ENCODE data around the gene TTC17.
"Not testable (repeated sequence)": the region's sequence is repeated elsewhere in the genome, so short reads cannot be mapped to it uniquely, and the experiment has no call there.

Gene TTC17

DNA sequence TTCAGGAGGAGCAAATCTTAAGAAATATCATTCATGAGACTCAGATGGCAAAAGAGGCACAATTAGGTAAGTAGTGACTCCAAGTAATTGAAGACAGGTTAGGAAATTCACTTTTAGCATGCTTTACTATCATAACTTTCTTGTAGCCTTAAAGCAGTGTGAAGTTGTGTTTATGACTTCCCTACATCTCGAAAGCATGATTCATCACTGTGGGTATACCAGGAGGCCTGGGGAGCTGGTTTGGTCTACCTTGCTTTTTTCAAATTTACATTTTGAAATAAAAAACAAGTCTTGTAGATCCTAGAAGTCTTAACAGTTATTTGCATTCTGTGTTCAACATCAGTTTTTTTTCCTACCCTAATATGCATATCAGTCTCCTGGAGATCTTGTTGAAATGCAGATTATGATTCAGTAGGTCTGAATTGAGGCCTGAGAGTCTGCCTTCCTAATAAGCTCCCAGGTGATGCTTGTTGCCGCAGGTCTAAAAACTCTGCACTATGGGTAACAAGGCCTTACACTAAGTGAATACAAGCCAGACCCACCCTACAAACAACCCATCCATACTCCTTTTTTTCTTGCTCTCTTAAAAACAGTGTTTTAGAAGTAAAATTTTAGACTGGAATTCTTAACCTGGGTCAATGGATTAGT, 41.4 kb downstream of the TTC17 start:
- Mint-ChIP-seq H3K36me3 (ENCODE audit: low read depth) (peaks cover 97% of the 10 kb centered on the region), H3K9me3 (no peaks in the 10 kb centered on the region), H3K27ac (no peak overlapping the region), H3K27me3 (no peaks in the 10 kb centered on the region), H3K4me1 (ENCODE audit: low read depth) (no peaks in the 10 kb centered on the region), H3K4me3 (no peak overlapping the region)
- intact Hi-C loops (cut with micrococcal nuclease): no loop called here

DNA sequence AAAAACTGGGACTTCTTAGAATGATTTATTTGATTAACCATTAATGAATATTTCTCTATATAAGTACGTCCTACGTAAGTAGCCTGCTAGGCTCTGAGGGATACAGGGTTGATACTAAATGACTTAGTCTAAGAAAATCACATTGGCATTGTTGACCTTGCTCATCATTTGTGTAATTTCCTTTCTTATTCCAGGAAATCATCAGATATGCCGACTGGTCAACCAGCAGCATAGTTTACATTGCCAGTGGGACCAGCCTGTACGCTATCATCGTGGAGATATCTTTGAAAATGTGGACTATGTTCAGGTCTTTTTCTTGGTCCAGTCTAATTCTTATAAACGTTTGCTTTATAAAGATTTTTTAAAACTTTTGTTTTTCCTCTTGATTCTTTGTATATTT, 42.5 kb downstream of the TTC17 start:
- Mint-ChIP-seq H3K27me3 (no peaks in the 10 kb centered on the region), H3K4me1 (ENCODE audit: low read depth) (no peaks in the 10 kb centered on the region), H3K27ac (no peak overlapping the region), H3K4me3 (no peak overlapping the region), H3K9me3 (no peaks in the 10 kb centered on the region), H3K36me3 (ENCODE audit: low read depth) (peaks cover 98% of the 10 kb centered on the region)
- intact Hi-C loops (cut with micrococcal nuclease): no loop called here

DNA sequence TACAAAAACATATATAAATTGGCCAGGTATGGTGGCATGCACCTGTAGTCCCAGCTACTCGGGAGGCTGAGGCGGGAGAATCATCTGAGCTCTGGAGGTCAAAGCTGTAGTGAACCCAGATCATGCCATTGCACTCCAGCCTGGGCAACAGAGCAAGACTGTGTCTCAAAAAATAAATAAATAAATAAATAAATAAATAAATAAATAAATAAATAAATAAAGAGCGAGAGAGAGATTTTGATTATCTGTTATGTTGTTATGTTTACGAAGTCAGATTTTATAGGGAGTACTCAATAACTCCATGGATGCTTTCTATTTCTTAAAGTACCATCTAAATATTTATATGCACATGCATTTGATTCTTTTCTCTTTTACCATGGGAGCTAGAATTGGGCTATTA, 43.1 kb downstream of the TTC17 start:
- H3K4me1 Mint-ChIP-seq (ENCODE audit: low read depth); H3K4me3 Mint-ChIP-seq; intact Hi-C loops (cut with micrococcal nuclease); H3K27ac Mint-ChIP-seq; H3K27me3 Mint-ChIP-seq; H3K9me3 Mint-ChIP-seq: not testable (repeated sequence)
- peaks cover 97% of the 10 kb centered on the region for H3K36me3 Mint-ChIP-seq (ENCODE audit: low read depth)

DNA sequence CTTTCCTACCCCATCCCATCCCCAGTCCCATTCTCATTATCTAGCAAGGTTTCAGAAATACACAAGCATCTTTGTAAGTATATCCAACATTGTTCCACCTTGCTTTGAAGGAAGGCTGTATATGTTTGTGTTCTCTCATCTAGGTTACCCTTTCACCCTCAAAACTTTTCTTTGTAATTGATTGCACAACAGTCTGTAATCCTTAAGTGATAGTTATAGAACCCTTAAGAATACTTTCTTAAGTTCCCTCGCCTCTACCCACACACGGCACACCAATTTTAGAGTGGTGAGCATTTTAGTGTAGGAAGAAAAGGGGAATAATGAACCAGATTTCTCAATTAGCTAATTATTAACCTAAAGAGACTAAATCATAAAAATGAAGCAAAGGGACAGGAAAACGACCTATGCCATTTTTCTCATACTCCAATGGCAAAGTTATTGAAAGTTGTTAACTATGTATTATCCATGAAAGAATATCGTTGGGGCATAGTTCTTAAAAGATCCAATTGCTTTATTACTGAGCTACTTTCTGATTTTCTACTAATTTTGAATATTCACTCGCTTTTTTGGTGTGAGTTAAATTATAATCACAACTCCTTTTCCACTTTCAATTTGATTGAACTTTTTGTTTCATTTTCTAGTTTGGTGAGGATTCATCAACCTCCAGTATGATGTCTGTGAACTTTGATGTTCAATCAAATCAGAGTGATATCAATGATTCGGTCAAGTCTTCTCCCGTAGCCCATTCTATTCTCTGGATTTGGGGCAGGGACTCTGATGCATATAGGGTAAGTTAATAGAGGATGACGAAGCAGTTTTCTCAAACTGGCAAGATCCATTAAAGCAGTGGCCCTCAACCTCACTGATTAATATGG, 44.9 kb downstream of the TTC17 start:
- Mint-ChIP-seq H3K4me3 (no peak overlapping the region), H3K27ac (no peak overlapping the region)

GRCh38 chr11:43404406-43404805, 45.7 kb downstream of the TTC17 start:
- intact Hi-C loops (cut with micrococcal nuclease): no loop called here
- Mint-ChIP-seq H3K4me1 (ENCODE audit: low read depth) (no peaks in the 10 kb centered on the region), H3K27me3 (no peaks in the 10 kb centered on the region), H3K9me3 (no peaks in the 10 kb centered on the region), H3K36me3 (ENCODE audit: low read depth) (peaks cover 94% of the 10 kb centered on the region), H3K27ac (no peak overlapping the region), H3K4me3 (no peak overlapping the region)

More for the DNA sequence above, 44.9 kb downstream of the TTC17 start:
- Mint-ChIP-seq H3K9me3 (no peaks in the 10 kb centered on the region), H3K36me3 (ENCODE audit: low read depth) (peaks cover 94% of the 10 kb centered on the region), H3K4me1 (ENCODE audit: low read depth) (no peaks in the 10 kb centered on the region), H3K27me3 (no peaks in the 10 kb centered on the region)
- intact Hi-C loops (cut with micrococcal nuclease): no loop called here

DNA sequence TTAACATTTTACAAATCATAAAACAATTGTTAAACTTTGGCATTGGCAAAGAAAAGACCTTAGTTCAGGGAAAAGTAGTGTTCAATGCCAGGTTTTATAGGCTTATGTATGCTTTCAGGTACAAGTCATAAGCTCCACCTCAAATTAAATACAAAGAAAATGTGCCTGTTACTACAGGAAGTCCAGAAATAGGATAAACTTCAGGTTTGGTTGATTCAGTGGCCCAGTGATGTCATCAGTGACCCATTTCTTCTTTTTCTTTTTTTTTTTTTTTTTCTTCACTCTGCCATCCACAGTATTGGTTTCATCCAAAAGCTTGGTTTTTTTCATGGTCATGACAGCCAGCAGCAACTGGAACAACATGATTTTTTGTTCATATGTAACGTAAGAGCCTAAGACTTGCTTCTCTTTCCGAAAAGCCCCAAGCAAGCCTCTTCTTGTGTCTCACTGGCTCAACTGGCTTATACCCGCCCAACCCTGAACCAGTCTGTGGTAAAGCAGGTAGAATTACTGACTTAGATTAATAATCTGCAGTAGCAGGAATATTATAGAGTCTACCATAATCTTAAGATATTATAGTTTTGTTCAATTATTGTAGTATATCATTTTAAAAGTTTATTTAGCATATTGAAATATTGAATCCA, 46.2 kb downstream of the TTC17 start:
- H3K27me3 Mint-ChIP-seq: no peaks in the 10 kb centered on the region
- no peaks in the 10 kb centered on the region for H3K4me1 Mint-ChIP-seq (ENCODE audit: low read depth)
- no peaks in the 10 kb centered on the region for H3K9me3 Mint-ChIP-seq
- intact Hi-C loops (cut with micrococcal nuclease): loop anchor here (5.0 kb wide), 1 partner anchor 73 kb away; no protein-coding TSS in a partner anchor
- H3K4me3 Mint-ChIP-seq: no peak overlapping the region
- H3K36me3 Mint-ChIP-seq (ENCODE audit: low read depth): peaks cover 94% of the 10 kb centered on the region
- no peak overlapping the region for H3K27ac Mint-ChIP-seq

GRCh38 chr11:43408277-43408676, 49.6 kb downstream of the TTC17 start:
- Mint-ChIP-seq H3K27me3 (no peaks in the 10 kb centered on the region), H3K4me1 (ENCODE audit: low read depth) (no peaks in the 10 kb centered on the region), H3K36me3 (ENCODE audit: low read depth) (peaks cover 91% of the 10 kb centered on the region), H3K9me3 (no peaks in the 10 kb centered on the region), H3K4me3 (no peak overlapping the region), H3K27ac (no peak overlapping the region)
- intact Hi-C loops (cut with micrococcal nuclease): loop anchor here (5.0 kb wide), 1 partner anchor 76 kb away; no protein-coding TSS in a partner anchor

DNA sequence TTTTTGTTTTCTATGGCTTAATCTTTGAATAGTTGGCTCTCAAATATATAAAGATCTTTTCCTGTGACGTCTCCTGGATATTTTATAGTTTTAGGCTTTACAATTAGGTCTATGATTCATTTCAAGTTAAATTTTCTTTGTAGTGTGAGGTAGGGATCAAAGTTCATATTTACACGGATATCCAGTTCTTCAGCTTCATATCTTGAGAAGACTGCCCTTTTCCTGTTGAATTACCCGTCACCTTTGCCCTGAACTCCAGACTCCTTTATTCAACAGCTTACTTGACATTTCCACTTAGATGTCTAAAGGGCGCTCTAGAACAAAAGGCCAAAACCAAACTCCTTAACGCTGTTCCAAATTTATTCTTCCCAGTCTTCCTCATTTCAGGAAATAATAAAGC, 51.7 kb downstream of the TTC17 start:
- intact Hi-C loops (cut with micrococcal nuclease): no loop called here
- Mint-ChIP-seq H3K36me3 (ENCODE audit: low read depth) (peaks cover 88% of the 10 kb centered on the region), H3K27ac (no peak overlapping the region), H3K27me3 (no peaks in the 10 kb centered on the region), H3K9me3 (no peaks in the 10 kb centered on the region), H3K4me3 (no peak overlapping the region), H3K4me1 (ENCODE audit: low read depth) (no peaks in the 10 kb centered on the region)

- Mint-ChIP-seq H3K4me3 (no peak overlapping the region), H3K27ac (no peak overlapping the region), H3K4me1 (ENCODE audit: low read depth) (no peaks in the 10 kb centered on the region), H3K27me3 (no peaks in the 10 kb centered on the region), H3K36me3 (ENCODE audit: low read depth) (peaks cover 37% of the 10 kb centered on the region), H3K9me3 (no peaks in the 10 kb centered on the region)
- intact Hi-C loops (cut with micrococcal nuclease): no loop called here
These were observed 59.5 kb downstream of the TTC17 start for GRCh38 chr11:43418197-43418596.

- Mint-ChIP-seq H3K9me3 (no peaks in the 10 kb centered on the region), H3K4me3 (no peak overlapping the region), H3K27me3 (no peaks in the 10 kb centered on the region), H3K36me3 (ENCODE audit: low read depth) (peaks cover 28% of the 10 kb centered on the region), H3K27ac (no peak overlapping the region), H3K4me1 (ENCODE audit: low read depth) (no peaks in the 10 kb centered on the region)
- intact Hi-C loops (cut with micrococcal nuclease): no loop called here
These were observed 60.7 kb downstream of the TTC17 start for GRCh38 chr11:43419460-43419859.

GRCh38 chr11:43427971-43428370, 69.3 kb downstream of the TTC17 start:
- H3K27ac Mint-ChIP-seq: no peak overlapping the region
- peaks cover 37% of the 10 kb centered on the region for H3K36me3 Mint-ChIP-seq (ENCODE audit: low read depth)
- intact Hi-C loops (cut with micrococcal nuclease): no loop called here

GRCh38 chr11:43430916-43431315, 72.2 kb downstream of the TTC17 start:
- H3K27ac Mint-ChIP-seq; H3K4me3 Mint-ChIP-seq; H3K27me3 Mint-ChIP-seq; H3K9me3 Mint-ChIP-seq; intact Hi-C loops (cut with micrococcal nuclease); H3K4me1 Mint-ChIP-seq (ENCODE audit: low read depth): not testable (repeated sequence)
- peaks cover 56% of the 10 kb centered on the region for H3K36me3 Mint-ChIP-seq (ENCODE audit: low read depth)

More at GRCh38 chr11:43427971-43428370, 69.3 kb downstream of the TTC17 start:
- peaks cover 6% of the 10 kb centered on the region for H3K9me3 Mint-ChIP-seq
- no peaks in the 10 kb centered on the region for H3K4me1 Mint-ChIP-seq (ENCODE audit: low read depth)
- H3K27me3 Mint-ChIP-seq: no peaks in the 10 kb centered on the region
- H3K4me3 Mint-ChIP-seq: no peak overlapping the region

DNA sequence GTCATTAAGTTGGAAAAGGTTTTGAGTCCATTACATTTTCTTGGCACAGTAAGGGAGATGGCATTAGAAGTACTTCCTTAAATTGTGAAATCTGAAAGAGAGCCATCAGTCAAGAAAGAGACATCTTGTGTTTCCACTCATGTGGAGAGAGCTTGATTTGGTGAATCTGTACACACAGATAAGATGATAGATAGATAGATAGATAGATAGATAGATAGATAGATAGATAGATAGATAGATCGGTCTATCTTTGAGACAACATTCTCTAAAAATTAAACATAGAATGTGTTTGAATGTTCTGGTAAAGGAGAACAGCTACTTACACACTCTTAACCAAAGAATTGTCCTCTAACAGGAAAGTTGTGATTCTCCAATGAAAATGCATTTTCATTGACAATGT, 76.2 kb downstream of the TTC17 start:
- H3K9me3 Mint-ChIP-seq: peaks cover 6% of the 10 kb centered on the region
- no peaks in the 10 kb centered on the region for H3K27me3 Mint-ChIP-seq
- no peak overlapping the region for H3K27ac Mint-ChIP-seq
- peaks cover 79% of the 10 kb centered on the region for H3K36me3 Mint-ChIP-seq (ENCODE audit: low read depth)
- no peaks in the 10 kb centered on the region for H3K4me1 Mint-ChIP-seq (ENCODE audit: low read depth)
- intact Hi-C loops (cut with micrococcal nuclease): no loop called here
- H3K4me3 Mint-ChIP-seq: no peak overlapping the region

GRCh38 chr11:43440486-43440885, 81.8 kb downstream of the TTC17 start:
- H3K4me3 Mint-ChIP-seq: no peak overlapping the region
- intact Hi-C loops (cut with micrococcal nuclease): no loop called here
- H3K27me3 Mint-ChIP-seq: no peaks in the 10 kb centered on the region
- H3K9me3 Mint-ChIP-seq: no peaks in the 10 kb centered on the region
- H3K4me1 Mint-ChIP-seq (ENCODE audit: low read depth): no peaks in the 10 kb centered on the region
- no peak overlapping the region for H3K27ac Mint-ChIP-seq
- H3K36me3 Mint-ChIP-seq (ENCODE audit: low read depth): peaks cover 89% of the 10 kb centered on the region
